Progenitor cell of endocrine pancreas (in vitro differentiated cells): ENCODE measurements around the gene GALK2. TPM values are rescaled to one million over a fixed set of nuclear protein-coding genes. Genes with fewer than 3 reads are reported as not detected.
"Not testable (repeated sequence)": the region's sequence is repeated elsewhere in the genome, so short reads cannot be mapped to it uniquely, and the experiment has no call there.

Experiments used
- DNase-seq: peaks from one replicate; pipeline ENCODE4 v3.0.0; 2021; ENCODE audit warnings: low spot score; ENCODE audit not compliant: unreplicated experiment
- H3K27ac Mint-ChIP-seq: 2 replicates; pipeline ENCODE4 v1.8.0; 2021; ENCODE audit warnings: mild to moderate bottlenecking, moderate library complexity, mixed read lengths
- H3K27me3 Mint-ChIP-seq: 2 replicates; pipeline ENCODE4 v1.8.0; 2021; ENCODE audit warnings: mixed read lengths
- H3K36me3 Mint-ChIP-seq: 2 replicates; pipeline ENCODE4 v1.8.0; 2022; ENCODE audit warnings: mixed read lengths; ENCODE audit not compliant: insufficient read depth
- H3K4me1 Mint-ChIP-seq: 2 replicates; pipeline ENCODE4 v1.8.0; 2021; ENCODE audit warnings: low read depth, mixed read lengths
- H3K4me3 Mint-ChIP-seq: 2 replicates; pipeline ENCODE4 v1.8.0; 2021; ENCODE audit warnings: low read depth, mild to moderate bottlenecking, moderate library complexity, mixed read lengths
- H3K9me3 Mint-ChIP-seq: 2 replicates; pipeline ENCODE4 v1.8.0; 2021; ENCODE audit warnings: low read depth, mixed read lengths
- CTCF ChIP-seq: fragments of 200-600 bp; sonication (generic); IDR thresholded peaks from one replicate; pipeline ENCODE4 v1.5.0; 2021; ENCODE audit warnings: antibody characterized with exemption, mild to moderate bottlenecking; ENCODE audit not compliant: unreplicated experiment
- total RNA-seq: library from RNA; stranded (reverse); gene quantifications from 2 replicates; pipeline ENCODE4 v1.2.1, GENCODE V29; 2021

GALK2 gene
- total RNA-seq, 1 donor from 2014 or later = 21.1 TPM

- H3K27me3 Mint-ChIP-seq = no peaks in the 10 kb centered on the region
- no peak overlapping the region for H3K4me3 Mint-ChIP-seq
These were observed 77.6 kb downstream of the GALK2 start for GRCh38 chr15:49247556-49248110.

GRCh38 chr15:49248291-49248690 lies 78.2 kb downstream of the GALK2 start:
- TF ChIP-seq CTCF = no peak
- Mint-ChIP-seq H3K36me3 (peaks cover 19% of the 10 kb centered on the region), H3K27me3 (no peaks in the 10 kb centered on the region), H3K4me1 (no peaks in the 10 kb centered on the region), H3K9me3 (peaks cover 5% of the 10 kb centered on the region), H3K27ac (no peak overlapping the region), H3K4me3 (no peak overlapping the region)
- DNase-seq = no peak

More at GRCh38 chr15:49247556-49248110, 77.6 kb downstream of the GALK2 start:
- peaks cover 19% of the 10 kb centered on the region for H3K36me3 Mint-ChIP-seq
- peaks cover 5% of the 10 kb centered on the region for H3K9me3 Mint-ChIP-seq
- H3K4me1 Mint-ChIP-seq = no peaks in the 10 kb centered on the region
- TF ChIP-seq CTCF = no peak
- DNase-seq = no peak
- no peak overlapping the region for H3K27ac Mint-ChIP-seq

- H3K4me3 Mint-ChIP-seq = no peak overlapping the region
- no peak for DNase-seq
- no peak for TF ChIP-seq CTCF
- H3K9me3 Mint-ChIP-seq = peaks cover 5% of the 10 kb centered on the region
- peaks cover 1% of the 10 kb centered on the region for H3K36me3 Mint-ChIP-seq
- H3K27ac Mint-ChIP-seq = no peak overlapping the region
- H3K4me1 Mint-ChIP-seq = peaks cover 1% of the 10 kb centered on the region
- H3K27me3 Mint-ChIP-seq = no peaks in the 10 kb centered on the region
These were observed 86.1 kb downstream of the GALK2 start for GRCh38 chr15:49255966-49256759.

GRCh38 chr15:49265117-49265516 lies 95.1 kb downstream of the GALK2 start:
- DNase-seq, H3K27ac Mint-ChIP-seq, H3K4me3 Mint-ChIP-seq, H3K9me3 Mint-ChIP-seq, H3K4me1 Mint-ChIP-seq, H3K27me3 Mint-ChIP-seq: not testable (repeated sequence)
- H3K36me3 Mint-ChIP-seq = peaks cover 11% of the 10 kb centered on the region

- Mint-ChIP-seq H3K4me1 (no peaks in the 10 kb centered on the region), H3K27ac (no peak overlapping the region), H3K4me3 (no peak overlapping the region), H3K36me3 (peaks cover 11% of the 10 kb centered on the region), H3K27me3 (no peaks in the 10 kb centered on the region), H3K9me3 (peaks cover 4% of the 10 kb centered on the region)
- TF ChIP-seq CTCF = no peak
- no peak for DNase-seq
These were observed 95.9 kb downstream of the GALK2 start for GRCh38 chr15:49265911-49266310.
